ENCODE measurements around the gene GSTA3.

GSTA3 gene

DNA sequence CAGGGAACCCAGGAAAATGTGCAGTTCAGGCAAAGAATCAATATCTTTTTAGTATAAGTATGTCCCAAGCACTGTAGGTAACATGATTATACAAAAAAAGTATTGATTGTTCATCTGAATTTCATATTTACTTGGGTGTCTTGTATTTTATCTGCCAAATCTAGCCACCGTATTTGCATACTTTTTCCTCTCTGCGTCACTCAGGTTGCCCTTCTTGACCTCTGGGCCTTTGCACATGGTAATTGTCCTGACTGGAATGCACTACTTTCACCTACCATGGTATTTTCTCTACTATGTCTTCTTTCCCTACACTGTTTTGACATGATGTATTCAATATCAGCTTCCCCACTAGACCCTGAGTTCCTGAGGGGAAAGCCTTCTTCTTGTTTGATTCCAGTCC, 15.2 kb downstream of the GSTA3 start:
- no peak for DNase-seq
- Mint-ChIP-seq H3K4me1 (peaks cover 5% of the 10 kb centered on the region), H3K27me3 (ENCODE audit: low read depth, poor library complexity) (peaks cover 15% of the 10 kb centered on the region), H3K27ac (no peak overlapping the region), H3K4me3 (no peak overlapping the region), H3K9me3 (peaks cover 21% of the 10 kb centered on the region), H3K36me3 (ENCODE audit: low read depth) (peaks cover 4% of the 10 kb centered on the region)
- TF ChIP-seq, protein P1, sequence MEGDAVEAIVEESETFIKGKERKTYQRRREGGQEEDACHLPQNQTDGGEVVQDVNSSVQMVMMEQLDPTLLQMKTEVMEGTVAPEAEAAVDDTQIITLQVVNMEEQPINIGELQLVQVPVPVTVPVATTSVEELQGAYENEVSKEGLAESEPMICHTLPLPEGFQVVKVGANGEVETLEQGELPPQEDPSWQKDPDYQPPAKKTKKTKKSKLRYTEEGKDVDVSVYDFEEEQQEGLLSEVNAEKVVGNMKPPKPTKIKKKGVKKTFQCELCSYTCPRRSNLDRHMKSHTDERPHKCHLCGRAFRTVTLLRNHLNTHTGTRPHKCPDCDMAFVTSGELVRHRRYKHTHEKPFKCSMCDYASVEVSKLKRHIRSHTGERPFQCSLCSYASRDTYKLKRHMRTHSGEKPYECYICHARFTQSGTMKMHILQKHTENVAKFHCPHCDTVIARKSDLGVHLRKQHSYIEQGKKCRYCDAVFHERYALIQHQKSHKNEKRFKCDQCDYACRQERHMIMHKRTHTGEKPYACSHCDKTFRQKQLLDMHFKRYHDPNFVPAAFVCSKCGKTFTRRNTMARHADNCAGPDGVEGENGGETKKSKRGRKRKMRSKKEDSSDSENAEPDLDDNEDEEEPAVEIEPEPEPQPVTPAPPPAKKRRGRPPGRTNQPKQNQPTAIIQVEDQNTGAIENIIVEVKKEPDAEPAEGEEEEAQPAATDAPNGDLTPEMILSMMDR (IDR thresholded peaks at IDR 0.05), result no peak

DNA sequence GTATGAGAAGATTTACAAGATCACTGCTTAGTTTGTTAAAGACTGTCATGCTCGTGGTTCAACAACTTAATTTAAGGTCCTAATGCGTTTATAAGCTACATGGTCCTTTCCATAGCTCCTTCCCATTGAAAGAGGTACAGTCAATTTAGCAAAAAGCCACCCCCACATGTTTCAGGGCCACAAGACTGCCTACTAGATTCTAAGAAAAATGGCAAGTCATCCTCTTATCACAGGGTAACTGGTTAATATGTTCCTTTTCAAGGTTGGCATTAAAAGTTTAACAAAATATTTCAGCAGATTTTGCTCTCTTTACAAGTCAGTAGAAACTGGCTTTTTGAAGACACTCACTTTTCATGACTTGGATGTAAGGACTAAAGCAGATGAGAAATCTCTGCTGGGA, 15.7 kb downstream of the GSTA3 start:
- Mint-ChIP-seq H3K9me3 (peaks cover 21% of the 10 kb centered on the region), H3K4me3 (no peak overlapping the region), H3K27me3 (ENCODE audit: low read depth, poor library complexity) (peaks cover 12% of the 10 kb centered on the region), H3K27ac (no peak overlapping the region), H3K36me3 (ENCODE audit: low read depth) (peaks cover 4% of the 10 kb centered on the region), H3K4me1 (peaks cover 5% of the 10 kb centered on the region)
- DNase-seq, result no peak
- TF ChIP-seq, protein P1 (IDR thresholded peaks at IDR 0.05), result no peak

DNA sequence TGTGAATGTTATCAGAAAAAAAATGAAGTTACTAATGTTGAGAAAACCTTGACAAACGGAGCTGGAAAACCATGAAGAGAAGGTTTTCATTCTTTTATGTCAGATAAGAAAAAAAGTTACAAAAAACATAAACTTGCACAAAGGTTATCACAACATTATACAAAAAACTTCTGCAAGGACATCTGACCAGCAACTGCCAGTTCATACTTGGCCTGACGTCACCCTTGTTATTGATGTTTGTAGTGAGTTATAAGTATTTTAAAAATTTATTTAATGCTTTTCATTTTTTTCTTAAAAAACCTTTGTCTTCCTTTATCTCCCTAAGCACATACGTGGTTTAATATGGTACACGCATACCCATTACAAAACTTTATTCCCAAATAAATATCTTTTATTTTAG, 16.3 kb downstream of the GSTA3 start:
- Mint-ChIP-seq H3K27me3 (ENCODE audit: low read depth, poor library complexity) (peaks cover 12% of the 10 kb centered on the region), H3K9me3 (peaks cover 16% of the 10 kb centered on the region), H3K27ac (no peak overlapping the region), H3K4me1 (peaks cover 5% of the 10 kb centered on the region), H3K36me3 (ENCODE audit: low read depth) (peaks cover 3% of the 10 kb centered on the region), H3K4me3 (no peak overlapping the region)
- DNase-seq, result no peak
- TF ChIP-seq, protein P1 (IDR thresholded peaks at IDR 0.05), result no peak

DNA sequence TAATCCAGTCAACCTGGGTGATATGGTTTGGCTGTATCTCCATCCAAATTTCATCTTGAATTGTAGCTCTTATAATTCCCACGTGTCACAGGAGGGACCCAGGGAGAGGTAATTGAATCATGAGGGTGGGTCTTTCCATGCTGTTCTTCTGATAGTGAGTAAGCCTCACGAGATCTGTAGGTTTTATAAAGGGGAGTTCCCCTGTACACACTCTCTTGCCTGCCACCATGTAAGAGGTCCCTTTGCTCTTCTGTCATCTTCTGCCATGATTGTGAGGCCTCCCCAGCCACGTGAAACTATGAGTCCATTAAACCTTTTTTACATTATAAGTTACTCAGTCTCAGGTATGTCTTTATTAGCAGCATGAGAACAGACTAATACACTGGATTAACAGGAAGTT, 19.5 kb downstream of the GSTA3 start:
- no peaks in the 10 kb centered on the region for H3K9me3 Mint-ChIP-seq

DNA sequence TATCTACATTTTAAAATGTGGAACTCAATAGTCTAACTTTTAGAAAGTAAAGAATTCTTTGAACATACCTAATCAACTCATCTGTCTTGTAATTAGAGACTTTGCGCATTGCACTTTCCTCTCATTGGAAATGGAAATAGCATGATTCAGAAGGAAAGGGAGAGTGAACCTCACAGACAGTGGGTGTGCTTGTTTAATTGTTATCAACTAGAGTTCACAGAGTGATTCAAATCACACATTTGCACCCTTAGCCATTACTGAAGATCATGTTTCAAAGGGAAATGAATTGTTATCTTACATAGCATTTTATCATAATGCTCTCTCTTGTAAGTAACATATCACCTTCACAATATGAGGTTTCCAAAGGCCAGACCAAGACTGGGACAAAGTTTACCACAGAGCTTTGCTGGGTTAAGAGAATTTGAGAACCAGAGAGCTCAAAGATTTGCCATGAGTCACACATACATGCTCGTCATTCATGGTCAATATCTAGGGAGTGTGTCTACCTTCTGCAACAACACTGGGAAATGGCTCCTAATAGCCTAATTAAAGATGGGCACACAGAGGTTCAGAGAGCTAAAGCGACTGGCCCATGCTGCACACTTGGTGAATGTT, 21.5 kb downstream of the GSTA3 start:
- no peak for DNase-seq
- Mint-ChIP-seq H3K4me3 (no peak overlapping the region), H3K27ac (no peak overlapping the region), H3K27me3 (ENCODE audit: low read depth, poor library complexity) (peaks cover 7% of the 10 kb centered on the region), H3K36me3 (ENCODE audit: low read depth) (no peaks in the 10 kb centered on the region), H3K4me1 (no peaks in the 10 kb centered on the region), H3K9me3 (no peaks in the 10 kb centered on the region)
- TF ChIP-seq, protein P1 (IDR thresholded peaks at IDR 0.05), result no peak

More for the DNA sequence above, 19.5 kb downstream of the GSTA3 start:
- no peak for DNase-seq
- no peak overlapping the region for H3K4me3 Mint-ChIP-seq
- TF ChIP-seq, protein P1 (IDR thresholded peaks at IDR 0.05), result no peak
- no peaks in the 10 kb centered on the region for H3K36me3 Mint-ChIP-seq (ENCODE audit: low read depth)
- H3K4me1 Mint-ChIP-seq, result no peaks in the 10 kb centered on the region
- H3K27me3 Mint-ChIP-seq (ENCODE audit: low read depth, poor library complexity), result peaks cover 6% of the 10 kb centered on the region
- no peak overlapping the region for H3K27ac Mint-ChIP-seq

All from nephron progenitor cell (in vitro differentiated cells).